Heart left ventricle (tissue), 13 donors: ENCODE results near the gene KLHDC9.

Source experiments
- POLR2A ChIP-seq, 2 donors: fragments of 450-650 bp; IDR thresholded peaks; one replicate each; pipeline ENCODE4 v1.6.1; 2017; ENCODE audit warnings: antibody characterized with exemption in 2 of 2, mild to moderate bottlenecking in 2 of 2, moderate library complexity in 2 of 2
- TF ChIP-seq, protein P1 (sequence below), 12 donors: fragments of 200-600 bp; sonication (generic) in 4 of 12; IDR thresholded peaks; one replicate each; pipeline versions ENCODE4 v1.5.0 to v1.8.0; 2018 to 2022; ENCODE audit warnings: antibody characterized with exemption in 12 of 12, mild to moderate bottlenecking in 5 of 12
- donor health status: ischemic (EF 13 %, LVEDD 7.1; RV severe dilation, severe dysfunction).
- donor health status: DM: no; HTN: yes; CAD: no.
- donor health status: DM: no; HTN: no; CAD: no.
- donor health status: ischemic (EF 25% LVEDD 6.9; RV normal size, moderate dysfunction).
- donor health status: ischemic (EF 25% LVEDD 5.7; RV mildly dilated, moderate dysfunction).
- donor health status: ischemic (EF 35%, LVEDD 5.7; RV mildly dilated, moderate dysfunction).
- donor health status: nonischemic (EF 11% LVEDD 7.7; RV severe dilation, severe dysfunction).
- donor health status: DM: yes; HTN: yes; CAD: no.
- donor health status: PGD.
- donor health status: ischemic (EF 29% LVEDD 5.4; RV normal size, mild dysfunction).
- donor health status: nonischemic (EF 23%, LVEDD 6.1; RV moderate dilation, normal function).

DNA sequence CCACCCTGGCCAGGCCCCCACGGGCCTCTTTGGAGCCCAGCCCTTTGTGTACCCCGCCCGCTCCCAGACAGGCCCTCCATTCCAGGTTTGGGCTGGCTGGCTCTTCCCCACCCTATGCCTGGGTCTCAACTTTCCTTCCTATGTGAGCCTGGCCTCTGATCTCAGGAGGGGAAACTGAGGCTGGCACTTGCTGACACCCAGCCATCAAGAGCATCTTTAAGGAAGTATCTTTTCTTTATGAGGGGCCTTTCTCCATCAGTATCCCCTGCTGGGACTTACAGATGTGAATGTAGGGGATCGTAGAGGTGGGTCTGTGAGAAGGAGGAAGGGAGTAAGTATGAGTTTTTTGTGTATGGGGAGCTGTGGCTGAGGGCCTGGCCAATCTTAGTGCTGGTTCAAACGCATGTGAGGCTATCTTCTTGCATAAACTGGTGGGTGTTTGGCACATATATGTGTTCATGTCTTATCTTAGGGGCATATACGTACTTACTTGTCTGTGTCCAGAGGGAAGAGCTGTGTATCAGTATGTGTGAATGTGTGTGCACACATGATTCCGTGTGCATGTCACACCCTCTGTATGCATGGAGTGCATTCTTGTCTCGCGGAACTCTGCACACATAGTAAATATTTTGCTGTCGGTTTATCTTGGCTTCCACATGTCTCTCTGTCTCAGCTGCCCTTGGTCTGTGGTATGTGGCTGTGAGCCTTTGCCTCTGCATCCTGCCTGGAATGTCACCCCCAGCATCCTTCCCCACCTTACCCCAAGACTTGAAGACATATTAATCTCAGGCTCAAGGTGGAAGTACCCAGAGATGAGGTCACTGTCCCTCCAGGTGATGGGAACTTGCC lies 14.2 kb upstream of the KLHDC9 start:
- TF ChIP-seq, protein P1, sequence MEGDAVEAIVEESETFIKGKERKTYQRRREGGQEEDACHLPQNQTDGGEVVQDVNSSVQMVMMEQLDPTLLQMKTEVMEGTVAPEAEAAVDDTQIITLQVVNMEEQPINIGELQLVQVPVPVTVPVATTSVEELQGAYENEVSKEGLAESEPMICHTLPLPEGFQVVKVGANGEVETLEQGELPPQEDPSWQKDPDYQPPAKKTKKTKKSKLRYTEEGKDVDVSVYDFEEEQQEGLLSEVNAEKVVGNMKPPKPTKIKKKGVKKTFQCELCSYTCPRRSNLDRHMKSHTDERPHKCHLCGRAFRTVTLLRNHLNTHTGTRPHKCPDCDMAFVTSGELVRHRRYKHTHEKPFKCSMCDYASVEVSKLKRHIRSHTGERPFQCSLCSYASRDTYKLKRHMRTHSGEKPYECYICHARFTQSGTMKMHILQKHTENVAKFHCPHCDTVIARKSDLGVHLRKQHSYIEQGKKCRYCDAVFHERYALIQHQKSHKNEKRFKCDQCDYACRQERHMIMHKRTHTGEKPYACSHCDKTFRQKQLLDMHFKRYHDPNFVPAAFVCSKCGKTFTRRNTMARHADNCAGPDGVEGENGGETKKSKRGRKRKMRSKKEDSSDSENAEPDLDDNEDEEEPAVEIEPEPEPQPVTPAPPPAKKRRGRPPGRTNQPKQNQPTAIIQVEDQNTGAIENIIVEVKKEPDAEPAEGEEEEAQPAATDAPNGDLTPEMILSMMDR (IDR thresholded peaks at IDR 0.05) = no peak
- TF ChIP-seq POLR2A (IDR thresholded peaks at IDR 0.05) = no peak
